Suprapubic skin (tissue), 4 donors: Measurements from ENCODE around the gene ADGRB3. TPM values are rescaled to one million over a fixed set of nuclear protein-coding genes. Genes with fewer than 3 reads are reported as not detected.

Source experiments
- DNase-seq, 2 donors: peaks; one replicate each; pipeline ENCODE4 v3.0.0-alpha.2; 2019; ENCODE audit warnings: low spot score in 2 of 2
- H3K27ac ChIP-seq: fragments of 200-600 bp; sonication (generic); one replicate; pipeline ENCODE4 v1.5.1; 2019
- H3K27me3 ChIP-seq: fragments of 200-600 bp; sonication (generic); one replicate; pipeline ENCODE4 v1.5.1; 2019
- H3K36me3 ChIP-seq: fragments of 200-600 bp; sonication (generic); one replicate; pipeline ENCODE4 v1.5.1; 2019
- H3K4me1 ChIP-seq: fragments of 200-600 bp; sonication (generic); one replicate; pipeline ENCODE4 v1.5.1; 2019
- H3K4me3 ChIP-seq: fragments of 200-600 bp; sonication (generic); one replicate; pipeline ENCODE4 v1.5.1; 2019; ENCODE audit warnings: mild to moderate bottlenecking
- H3K9me3 ChIP-seq: fragments of 200-600 bp; sonication (generic); one replicate; pipeline ENCODE4 v1.5.1; 2019
- EP300 ChIP-seq: sonication (generic); formaldehyde crosslinking; IDR thresholded peaks from one replicate; pipeline ENCODE4 v1.6.1; 2017; ENCODE audit warnings: antibody characterized with exemption
- POLR2A ChIP-seq, 2 donors: fragments of 450-650 bp; IDR thresholded peaks; one replicate each; pipeline ENCODE4 v1.6.1; 2017; ENCODE audit warnings: antibody characterized with exemption in 2 of 2, mild to moderate bottlenecking in 2 of 2, moderate library complexity in 2 of 2
- POLR2AphosphoS5 ChIP-seq, 3 donors: sonication (generic); formaldehyde crosslinking; IDR thresholded peaks; one replicate each; pipeline ENCODE4 v1.6.1; 2017; ENCODE audit warnings: antibody characterized with exemption in 3 of 3
- WGBS: methylation state at CpG from one replicate; pipeline ENCODE4 v1.1.5; 2018; 5-methylcytosine and 5-hydroxymethylcytosine counted together
- total RNA-seq, 4 donors: library from RNA; depleted of rRNA; stranded (reverse); fragments of >200 nt; gene quantifications; one replicate each; pipeline ENCODE4 v1.1.0, GENCODE V29; 2016
- TF ChIP-seq, protein P1 (sequence below), 2 donors: fragments of 200-600 bp in 1 of 2; fragments of 450-650 bp in 1 of 2; sonication (generic) in 1 of 2; IDR thresholded peaks; one replicate each; pipeline ENCODE4 v1.5.1; 2016 to 2019; ENCODE audit warnings: antibody characterized with exemption in 2 of 2, mild to moderate bottlenecking in 1 of 2, moderate library complexity in 1 of 2

Gene ADGRB3
- total RNA-seq, 4 donors from 2014 or later, result 0.42 to 2.2 (median 1.3) TPM

DNA sequence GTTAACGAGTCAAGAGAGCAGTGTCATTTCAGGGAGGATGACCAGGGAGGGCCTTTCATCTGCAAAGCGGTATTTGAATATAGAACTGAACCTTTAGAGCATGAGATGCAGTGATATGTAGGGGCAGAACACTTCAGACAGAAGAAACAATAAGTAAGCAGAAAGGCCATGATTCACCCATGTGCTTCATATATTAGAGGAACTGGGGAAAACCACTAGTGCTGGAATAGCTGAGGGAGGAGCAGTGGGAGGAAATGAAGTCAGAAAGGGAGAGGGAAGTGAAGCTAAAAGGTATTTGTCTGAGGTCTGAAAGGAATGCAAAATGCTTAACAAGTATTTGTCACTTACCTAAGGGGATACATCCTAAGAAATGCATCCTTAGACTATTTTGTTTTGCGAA, 391.2 kb downstream of the ADGRB3 start:
- H3K4me1 ChIP-seq, result no peaks in the 10 kb centered on the region
- no peak for TF ChIP-seq POLR2A (IDR thresholded peaks at IDR 0.05)
- no peak for TF ChIP-seq POLR2AphosphoS5 (IDR thresholded peaks at IDR 0.05)
- TF ChIP-seq, protein P1, sequence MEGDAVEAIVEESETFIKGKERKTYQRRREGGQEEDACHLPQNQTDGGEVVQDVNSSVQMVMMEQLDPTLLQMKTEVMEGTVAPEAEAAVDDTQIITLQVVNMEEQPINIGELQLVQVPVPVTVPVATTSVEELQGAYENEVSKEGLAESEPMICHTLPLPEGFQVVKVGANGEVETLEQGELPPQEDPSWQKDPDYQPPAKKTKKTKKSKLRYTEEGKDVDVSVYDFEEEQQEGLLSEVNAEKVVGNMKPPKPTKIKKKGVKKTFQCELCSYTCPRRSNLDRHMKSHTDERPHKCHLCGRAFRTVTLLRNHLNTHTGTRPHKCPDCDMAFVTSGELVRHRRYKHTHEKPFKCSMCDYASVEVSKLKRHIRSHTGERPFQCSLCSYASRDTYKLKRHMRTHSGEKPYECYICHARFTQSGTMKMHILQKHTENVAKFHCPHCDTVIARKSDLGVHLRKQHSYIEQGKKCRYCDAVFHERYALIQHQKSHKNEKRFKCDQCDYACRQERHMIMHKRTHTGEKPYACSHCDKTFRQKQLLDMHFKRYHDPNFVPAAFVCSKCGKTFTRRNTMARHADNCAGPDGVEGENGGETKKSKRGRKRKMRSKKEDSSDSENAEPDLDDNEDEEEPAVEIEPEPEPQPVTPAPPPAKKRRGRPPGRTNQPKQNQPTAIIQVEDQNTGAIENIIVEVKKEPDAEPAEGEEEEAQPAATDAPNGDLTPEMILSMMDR (IDR thresholded peaks at IDR 0.05), result no peak
- no peak for TF ChIP-seq EP300

DNA sequence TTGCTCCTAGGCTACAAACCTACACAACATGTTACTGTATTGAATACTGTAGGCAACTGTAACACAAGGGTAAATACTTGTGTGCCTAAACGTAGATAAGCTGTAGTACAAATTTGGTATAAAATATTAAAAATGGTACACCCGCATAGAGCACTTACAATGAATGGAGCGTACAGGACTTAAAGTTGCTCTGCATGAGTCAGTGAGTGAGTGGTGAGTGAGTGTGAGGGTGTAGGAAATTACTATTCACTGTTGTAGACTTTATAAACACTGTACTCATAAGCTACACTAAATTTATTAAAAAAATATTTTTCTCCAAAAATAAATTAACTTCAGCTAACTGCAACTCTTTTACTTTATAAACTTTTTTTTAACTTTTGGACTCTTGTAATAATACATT, 391.6 kb downstream of the ADGRB3 start:
- H3K27ac ChIP-seq, result no peak overlapping the region
- 57% methylated on average over 3 of the region's 3 CpGs for WGBS
- no peak for TF ChIP-seq POLR2A (IDR thresholded peaks at IDR 0.05)
- no peak for TF ChIP-seq POLR2AphosphoS5 (IDR thresholded peaks at IDR 0.05)
- TF ChIP-seq EP300, result no peak
- TF ChIP-seq, protein P1 (IDR thresholded peaks at IDR 0.05), result no peak
- H3K4me3 ChIP-seq, result no peak overlapping the region
- no peaks in the 10 kb centered on the region for H3K27me3 ChIP-seq
- no peaks in the 10 kb centered on the region for H3K4me1 ChIP-seq
- no peak for DNase-seq
- H3K36me3 ChIP-seq, result no peaks in the 10 kb centered on the region
- H3K9me3 ChIP-seq, result no peaks in the 10 kb centered on the region

More for the DNA sequence above, 391.2 kb downstream of the ADGRB3 start:
- no peaks in the 10 kb centered on the region for H3K36me3 ChIP-seq
- WGBS, result 85% methylated on average over 3 of the region's 3 CpGs
- no peak for DNase-seq
- H3K27ac ChIP-seq, result no peak overlapping the region
- H3K27me3 ChIP-seq, result no peaks in the 10 kb centered on the region
- H3K9me3 ChIP-seq, result no peaks in the 10 kb centered on the region
- no peak overlapping the region for H3K4me3 ChIP-seq

DNA sequence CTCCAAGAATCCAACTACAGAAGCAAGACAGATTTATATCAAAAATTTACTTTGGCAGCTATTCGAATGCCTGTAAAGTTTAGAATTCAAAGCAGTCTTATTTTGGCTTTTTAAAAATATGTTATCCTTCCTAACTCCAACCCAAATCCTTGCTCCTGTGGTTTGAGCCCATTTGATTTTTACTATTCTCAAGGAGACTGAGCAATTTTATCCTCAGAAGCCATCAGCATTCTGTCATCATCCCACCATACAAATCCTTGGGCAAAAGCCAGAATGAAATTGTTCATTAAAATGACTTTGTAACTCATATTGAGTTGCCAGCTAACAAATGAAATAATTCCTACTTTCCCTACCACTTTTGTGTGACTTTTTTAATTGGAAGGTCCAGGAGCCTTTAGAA, 392.8 kb downstream of the ADGRB3 start:
- no peaks in the 10 kb centered on the region for H3K4me1 ChIP-seq
- no peaks in the 10 kb centered on the region for H3K9me3 ChIP-seq
- no peak overlapping the region for H3K27ac ChIP-seq
- DNase-seq, result no peak
- TF ChIP-seq EP300 (no peak), POLR2AphosphoS5 (IDR thresholded peaks at IDR 0.05) (no peak), POLR2A (IDR thresholded peaks at IDR 0.05) (no peak)
- TF ChIP-seq, protein P1 (IDR thresholded peaks at IDR 0.05), result no peak
- no peak overlapping the region for H3K4me3 ChIP-seq
- H3K27me3 ChIP-seq, result no peaks in the 10 kb centered on the region
- 71% methylated on average over 1 of the region's 1 CpG for WGBS
- no peaks in the 10 kb centered on the region for H3K36me3 ChIP-seq

DNA sequence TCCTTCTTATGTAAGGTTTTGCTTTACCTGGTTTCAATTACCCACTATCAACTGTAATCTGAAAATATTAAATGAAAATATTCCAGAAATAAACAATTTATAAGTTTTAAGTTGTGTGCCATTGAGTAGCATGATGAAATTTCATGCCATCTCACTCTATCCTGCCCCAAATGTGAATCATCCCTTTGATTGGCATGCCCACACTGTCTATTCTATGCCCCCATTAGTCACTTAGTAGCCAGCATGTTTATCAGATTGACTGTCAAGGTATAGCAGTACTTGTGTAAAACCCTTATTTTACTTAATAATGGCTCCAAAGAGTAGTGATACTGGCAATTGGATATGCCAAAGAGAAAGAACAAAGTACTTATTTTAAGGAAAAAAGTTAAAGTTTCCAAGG, 403.8 kb downstream of the ADGRB3 start:
- H3K4me1 ChIP-seq, result no peaks in the 10 kb centered on the region
- TF ChIP-seq, protein P1 (IDR thresholded peaks at IDR 0.05), result no peak
- no peak for TF ChIP-seq EP300
- no peak for TF ChIP-seq POLR2AphosphoS5 (IDR thresholded peaks at IDR 0.05)
- no peak for TF ChIP-seq POLR2A (IDR thresholded peaks at IDR 0.05)
- no peak for DNase-seq

DNA sequence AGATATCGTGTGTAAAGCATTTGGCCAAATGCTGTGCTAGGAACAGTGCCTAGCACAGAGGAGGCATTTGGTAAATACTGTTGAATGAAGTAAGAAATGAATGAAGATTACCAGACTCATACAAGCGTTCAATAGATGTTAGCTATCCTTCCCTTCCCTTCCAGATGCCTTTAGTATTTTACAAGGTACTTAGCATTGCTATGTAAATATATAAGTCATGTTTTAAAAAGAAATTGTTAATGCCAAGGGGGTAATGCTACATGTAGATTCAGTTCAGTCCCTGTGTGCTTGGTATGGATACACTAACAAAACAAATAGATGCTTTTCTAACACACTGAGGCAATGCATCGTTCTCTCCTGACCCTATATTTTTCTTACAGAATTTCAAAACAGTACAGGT, 407.2 kb downstream of the ADGRB3 start:
- no peaks in the 10 kb centered on the region for H3K9me3 ChIP-seq
- H3K27me3 ChIP-seq, result no peaks in the 10 kb centered on the region
- H3K27ac ChIP-seq, result no peak overlapping the region
- no peaks in the 10 kb centered on the region for H3K36me3 ChIP-seq
- H3K4me1 ChIP-seq, result no peaks in the 10 kb centered on the region
- TF ChIP-seq, protein P1 (IDR thresholded peaks at IDR 0.05), result no peak
- TF ChIP-seq POLR2AphosphoS5 (IDR thresholded peaks at IDR 0.05), result no peak
- no peak for TF ChIP-seq EP300
- no peak for TF ChIP-seq POLR2A (IDR thresholded peaks at IDR 0.05)
- H3K4me3 ChIP-seq, result no peak overlapping the region
- DNase-seq, result no peak
- 85% methylated on average over 3 of the region's 3 CpGs for WGBS

More for the DNA sequence above, 403.8 kb downstream of the ADGRB3 start:
- no peak overlapping the region for H3K4me3 ChIP-seq
- H3K36me3 ChIP-seq, result no peaks in the 10 kb centered on the region
- H3K9me3 ChIP-seq, result no peaks in the 10 kb centered on the region
- H3K27me3 ChIP-seq, result no peaks in the 10 kb centered on the region
- H3K27ac ChIP-seq, result no peak overlapping the region
